Astrocyte (in vitro differentiated cells and primary cell): ENCODE results near the gene DOCK7. TPM values are rescaled to one million over a fixed set of nuclear protein-coding genes. Genes with fewer than 3 reads are reported as not detected.

Source experiments
- DNase-seq: peaks from one replicate; pipeline ENCODE4 v3.0.0-alpha.2; 2010; ENCODE audit warnings: low read depth
- FAIRE-seq: peaks from 2 replicates; lab custom pipeline; 2011; peaks lifted over from hg19 to GRCh38; lab: Jason Lieb, UNC
- H2AFZ ChIP-seq: 2 replicates; pipeline ENCODE4 v1.6.0; 2012; ENCODE audit warnings: low read depth, low read length, inconsistent platforms
- H3K27ac ChIP-seq: 2 replicates; pipeline ENCODE4 v1.5.1; 2011; ENCODE audit warnings: low read depth, low read length, inconsistent platforms
- H3K27me3 ChIP-seq: 2 replicates; pipeline ENCODE4 v1.6.0; 2011; ENCODE audit warnings: low read length, inconsistent platforms; ENCODE audit not compliant: insufficient read depth
- H3K36me3 ChIP-seq: 2 replicates; pipeline ENCODE4 v1.5.1; 2011; ENCODE audit warnings: low read length, inconsistent platforms; ENCODE audit not compliant: insufficient read depth
- H3K4me1 ChIP-seq: 2 replicates; pipeline ENCODE4 v1.5.1; 2011; ENCODE audit warnings: low read length, inconsistent platforms; ENCODE audit not compliant: insufficient read depth
- H3K4me2 ChIP-seq: 2 replicates; pipeline ENCODE4 v1.6.0; 2012; ENCODE audit warnings: low read length, inconsistent platforms
- H3K4me3 ChIP-seq: 2 replicates; pipeline ENCODE4 v1.5.1; 2011; ENCODE audit warnings: low read depth, mild to moderate bottlenecking, low read length, inconsistent platforms; ENCODE audit not compliant: insufficient read depth
- H3K79me2 ChIP-seq: 2 replicates; pipeline ENCODE4 v1.6.0; 2012; ENCODE audit warnings: mild to moderate bottlenecking, low read length, inconsistent platforms; ENCODE audit not compliant: insufficient read depth
- H3K9ac ChIP-seq: 2 replicates; pipeline ENCODE4 v1.6.0; 2012; ENCODE audit warnings: mild to moderate bottlenecking, low read length, inconsistent platforms
- H3K9me3 ChIP-seq: 2 replicates; pipeline ENCODE4 v1.5.1; 2012; ENCODE audit warnings: low read depth, mild to moderate bottlenecking, low read length, inconsistent platforms; ENCODE audit not compliant: insufficient read depth
- H4K20me1 ChIP-seq: 2 replicates; pipeline ENCODE4 v1.6.0; 2012; ENCODE audit warnings: low read length, inconsistent platforms; ENCODE audit not compliant: insufficient read depth
- H3K27ac Mint-ChIP-seq: one replicate; pipeline ENCODE4 v1.8.0; 2021; ENCODE audit warnings: mild to moderate bottlenecking, mixed read lengths; ENCODE audit not compliant: unreplicated experiment
- H3K27me3 Mint-ChIP-seq: one replicate; pipeline ENCODE4 v1.8.0; 2021; ENCODE audit warnings: low read depth, mixed read lengths; ENCODE audit not compliant: unreplicated experiment
- H3K36me3 Mint-ChIP-seq: one replicate; pipeline ENCODE4 v1.8.0; 2021; ENCODE audit warnings: low read depth, mixed read lengths; ENCODE audit not compliant: unreplicated experiment
- H3K4me1 Mint-ChIP-seq: one replicate; pipeline ENCODE4 v1.8.0; 2021; ENCODE audit warnings: low read depth, mixed read lengths; ENCODE audit not compliant: unreplicated experiment
- H3K4me3 Mint-ChIP-seq: one replicate; pipeline ENCODE4 v1.8.0; 2021; ENCODE audit warnings: mild to moderate bottlenecking, moderate library complexity, mixed read lengths; ENCODE audit not compliant: unreplicated experiment
- H3K9me3 Mint-ChIP-seq: one replicate; pipeline ENCODE4 v1.8.0; 2021; ENCODE audit warnings: mild to moderate bottlenecking, mixed read lengths; ENCODE audit not compliant: unreplicated experiment
- EZH2 ChIP-seq: IDR thresholded peaks from 2 replicates; pipeline ENCODE4 v1.6.1; 2012; ENCODE audit warnings: mild to moderate bottlenecking, low read length, inconsistent platforms; ENCODE audit not compliant: insufficient read depth
- total RNA-seq: library from RNA; stranded (reverse); gene quantifications from 2 replicates; pipeline ENCODE4 v1.2.1, GENCODE V29; 2021
- TF ChIP-seq, protein P1 (sequence below): IDR thresholded peaks from 2 replicates; pipeline ENCODE4 v1.5.1; 2011; ENCODE audit warnings: low read depth, mild to moderate bottlenecking, inconsistent platforms, low read length, moderate library complexity; ENCODE audit not compliant: insufficient read depth

Gene DOCK7
- total RNA-seq, 1 donor from 2014 or later: 68.7 TPM

DNA sequence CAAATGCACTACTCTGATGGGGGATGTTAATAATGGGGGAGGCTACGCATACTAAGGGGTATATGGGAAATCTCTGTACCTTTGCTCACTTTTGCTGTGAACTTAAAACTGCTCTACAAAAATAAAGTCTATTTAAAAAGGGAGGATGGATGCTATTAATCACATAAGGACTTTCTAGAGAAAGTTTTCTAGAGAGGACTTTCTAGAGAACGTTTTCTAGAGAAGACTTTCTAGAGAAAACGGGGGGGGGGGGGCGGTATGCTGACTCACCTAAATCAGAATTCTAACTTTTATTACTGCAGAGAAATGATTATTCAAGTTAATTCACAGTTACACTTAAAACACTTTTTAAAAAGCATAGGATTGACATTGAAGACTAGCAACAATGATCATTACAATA lies 175.2 kb downstream of the DOCK7 start:
- Mint-ChIP-seq H3K36me3 (peaks cover 1% of the 10 kb centered on the region), H3K4me1 (peaks cover 5% of the 10 kb centered on the region)

DNA sequence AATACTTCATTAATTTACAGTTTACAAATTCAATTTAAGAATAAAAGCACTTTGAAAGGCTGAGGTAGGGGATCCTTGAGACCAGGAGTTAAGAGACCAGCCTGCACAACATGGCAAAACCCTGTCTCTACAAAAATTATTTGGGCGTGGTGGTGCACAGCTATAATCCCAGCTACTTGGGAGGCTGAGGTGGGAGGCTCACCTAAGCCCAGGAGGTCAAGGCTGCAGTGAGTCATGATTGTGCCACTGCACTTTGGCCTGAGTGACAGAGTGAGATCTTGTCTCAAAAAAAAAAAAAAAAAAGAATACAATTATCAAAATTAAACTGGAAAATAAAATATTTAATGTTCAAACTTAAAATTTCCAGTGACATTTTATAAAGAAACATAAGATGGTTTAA lies 179.2 kb downstream of the DOCK7 start:
- no peaks in the 10 kb centered on the region for H3K27me3 ChIP-seq
- H4K20me1 ChIP-seq: no peaks in the 10 kb centered on the region
- Mint-ChIP-seq H3K9me3 (no peaks in the 10 kb centered on the region), H3K4me3 (no peak overlapping the region), H3K27ac (no peak overlapping the region), H3K27me3 (no peaks in the 10 kb centered on the region), H3K36me3 (peaks cover 5% of the 10 kb centered on the region), H3K4me1 (peaks cover 5% of the 10 kb centered on the region)
- no peak overlapping the region for H3K4me2 ChIP-seq
- peaks cover 17% of the 10 kb centered on the region for H3K36me3 ChIP-seq
- no peaks in the 10 kb centered on the region for H3K79me2 ChIP-seq
- no peak overlapping the region for H2AFZ ChIP-seq
- H3K4me3 ChIP-seq: no peak overlapping the region
- TF ChIP-seq, protein P1, sequence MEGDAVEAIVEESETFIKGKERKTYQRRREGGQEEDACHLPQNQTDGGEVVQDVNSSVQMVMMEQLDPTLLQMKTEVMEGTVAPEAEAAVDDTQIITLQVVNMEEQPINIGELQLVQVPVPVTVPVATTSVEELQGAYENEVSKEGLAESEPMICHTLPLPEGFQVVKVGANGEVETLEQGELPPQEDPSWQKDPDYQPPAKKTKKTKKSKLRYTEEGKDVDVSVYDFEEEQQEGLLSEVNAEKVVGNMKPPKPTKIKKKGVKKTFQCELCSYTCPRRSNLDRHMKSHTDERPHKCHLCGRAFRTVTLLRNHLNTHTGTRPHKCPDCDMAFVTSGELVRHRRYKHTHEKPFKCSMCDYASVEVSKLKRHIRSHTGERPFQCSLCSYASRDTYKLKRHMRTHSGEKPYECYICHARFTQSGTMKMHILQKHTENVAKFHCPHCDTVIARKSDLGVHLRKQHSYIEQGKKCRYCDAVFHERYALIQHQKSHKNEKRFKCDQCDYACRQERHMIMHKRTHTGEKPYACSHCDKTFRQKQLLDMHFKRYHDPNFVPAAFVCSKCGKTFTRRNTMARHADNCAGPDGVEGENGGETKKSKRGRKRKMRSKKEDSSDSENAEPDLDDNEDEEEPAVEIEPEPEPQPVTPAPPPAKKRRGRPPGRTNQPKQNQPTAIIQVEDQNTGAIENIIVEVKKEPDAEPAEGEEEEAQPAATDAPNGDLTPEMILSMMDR: no peak
- no peak for TF ChIP-seq EZH2
- H3K4me1 ChIP-seq: no peaks in the 10 kb centered on the region
- FAIRE-seq (no peak), DNase-seq (no peak)
- H3K9me3 ChIP-seq: no peaks in the 10 kb centered on the region
- no peak overlapping the region for H3K9ac ChIP-seq
- H3K27ac ChIP-seq: no peak overlapping the region

More for the DNA sequence above, 175.2 kb downstream of the DOCK7 start:
- Histone ChIP-seq H3K4me1 (no peaks in the 10 kb centered on the region), H4K20me1 (no peaks in the 10 kb centered on the region), H3K4me3 (no peak overlapping the region), H3K36me3 (peaks cover 9% of the 10 kb centered on the region), H3K9me3 (no peaks in the 10 kb centered on the region), H3K9ac (no peak overlapping the region), H2AFZ (no peak overlapping the region), H3K4me2 (no peak overlapping the region), H3K27ac (no peak overlapping the region), H3K27me3 (no peaks in the 10 kb centered on the region), H3K79me2 (no peaks in the 10 kb centered on the region)
- DNase-seq (no peak), FAIRE-seq (no peak)
- H3K4me3 Mint-ChIP-seq: no peak overlapping the region
- TF ChIP-seq, protein P1: no peak
- TF ChIP-seq EZH2: no peak
- H3K9me3 Mint-ChIP-seq: no peaks in the 10 kb centered on the region
- no peak overlapping the region for H3K27ac Mint-ChIP-seq
- no peaks in the 10 kb centered on the region for H3K27me3 Mint-ChIP-seq

DNA sequence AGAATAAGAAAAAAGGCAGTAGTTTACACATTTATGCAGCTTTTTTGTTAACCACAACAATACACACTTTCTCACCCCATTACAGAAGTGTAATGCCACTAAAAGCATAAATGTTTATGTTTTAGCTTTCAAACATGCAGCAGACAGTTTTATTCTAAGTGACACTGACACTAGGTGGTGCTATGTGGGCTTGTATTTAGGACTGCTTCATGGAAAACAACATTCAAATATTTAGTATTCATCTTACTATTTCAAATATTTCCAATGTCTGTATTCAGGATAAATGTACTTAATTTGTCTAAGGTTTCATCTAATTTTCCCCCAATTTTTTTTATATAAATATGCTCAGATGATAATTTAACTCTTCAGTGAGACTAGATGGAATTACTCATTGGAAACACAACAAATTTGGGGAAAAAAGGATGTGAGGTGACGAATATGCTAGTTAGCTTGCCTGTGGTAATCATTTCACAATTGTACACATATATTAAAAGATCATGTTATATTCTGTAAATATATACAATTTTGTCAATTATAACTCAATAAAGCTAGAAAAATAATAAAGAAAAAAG lies 179.9 kb downstream of the DOCK7 start:
- H3K9ac ChIP-seq: no peak overlapping the region
- H3K27ac ChIP-seq: no peak overlapping the region
- peaks cover 14% of the 10 kb centered on the region for H3K36me3 ChIP-seq
- no peaks in the 10 kb centered on the region for H4K20me1 ChIP-seq
- FAIRE-seq (no peak), DNase-seq (peak; percentile 26)
- no peaks in the 10 kb centered on the region for H3K27me3 ChIP-seq
- Mint-ChIP-seq H3K36me3 (peaks cover 5% of the 10 kb centered on the region), H3K4me3 (no peak overlapping the region), H3K4me1 (peaks cover 5% of the 10 kb centered on the region), H3K27me3 (no peaks in the 10 kb centered on the region), H3K27ac (no peak overlapping the region), H3K9me3 (no peaks in the 10 kb centered on the region)
- H3K4me1 ChIP-seq: no peaks in the 10 kb centered on the region
- no peak overlapping the region for H3K4me2 ChIP-seq
- H2AFZ ChIP-seq: no peak overlapping the region
- H3K79me2 ChIP-seq: no peaks in the 10 kb centered on the region
- TF ChIP-seq EZH2: no peak
- TF ChIP-seq, protein P1: peak; percentile 38
- no peak overlapping the region for H3K4me3 ChIP-seq
- H3K9me3 ChIP-seq: no peaks in the 10 kb centered on the region
